Mammary epithelial cell (primary cell): ENCODE data around the gene CCP110.

Experiments
- EZH2 ChIP-seq: IDR thresholded peaks from 2 replicates; pipeline ENCODE4 v1.6.1; 2012; ENCODE audit warnings: low read length, inconsistent platforms, borderline replicate concordance
- TF ChIP-seq, protein P1 (sequence below), 2 donors: IDR thresholded peaks in 1 of 2; conservative IDR thresholded peaks in 1 of 2; 2 replicates each; pipeline ENCODE4 v1.5.1; 2011 to 2012; ENCODE audit warnings: inconsistent platforms in 2 of 2, low read length in 2 of 2, mild to moderate bottlenecking in 2 of 2, control low read depth in 1 of 2, low read depth in 1 of 2; ENCODE audit not compliant: insufficient read depth in 1 of 2; ENCODE audit errors: extremely low read depth in 1 of 2

DNA sequence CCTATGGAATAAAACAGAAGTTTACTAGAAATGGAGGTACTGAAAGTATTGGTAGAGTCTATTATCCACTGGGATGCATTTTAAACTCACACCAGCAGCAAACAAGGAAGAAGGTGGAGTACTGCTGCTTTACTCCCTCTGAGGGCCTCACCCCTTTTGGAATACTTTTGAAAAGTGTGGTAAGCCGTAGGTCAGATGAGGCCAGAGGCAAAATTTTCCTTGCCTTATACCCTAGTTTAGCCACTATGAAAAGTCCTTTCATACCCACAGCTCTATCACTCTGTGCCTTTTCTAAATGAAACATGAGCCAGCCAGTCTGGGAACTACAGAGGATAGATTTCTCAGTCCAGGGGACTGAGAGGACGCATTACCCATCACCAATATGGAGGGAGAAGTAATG lies 15.9 kb upstream of the CCP110 start:
- TF ChIP-seq, protein P1, sequence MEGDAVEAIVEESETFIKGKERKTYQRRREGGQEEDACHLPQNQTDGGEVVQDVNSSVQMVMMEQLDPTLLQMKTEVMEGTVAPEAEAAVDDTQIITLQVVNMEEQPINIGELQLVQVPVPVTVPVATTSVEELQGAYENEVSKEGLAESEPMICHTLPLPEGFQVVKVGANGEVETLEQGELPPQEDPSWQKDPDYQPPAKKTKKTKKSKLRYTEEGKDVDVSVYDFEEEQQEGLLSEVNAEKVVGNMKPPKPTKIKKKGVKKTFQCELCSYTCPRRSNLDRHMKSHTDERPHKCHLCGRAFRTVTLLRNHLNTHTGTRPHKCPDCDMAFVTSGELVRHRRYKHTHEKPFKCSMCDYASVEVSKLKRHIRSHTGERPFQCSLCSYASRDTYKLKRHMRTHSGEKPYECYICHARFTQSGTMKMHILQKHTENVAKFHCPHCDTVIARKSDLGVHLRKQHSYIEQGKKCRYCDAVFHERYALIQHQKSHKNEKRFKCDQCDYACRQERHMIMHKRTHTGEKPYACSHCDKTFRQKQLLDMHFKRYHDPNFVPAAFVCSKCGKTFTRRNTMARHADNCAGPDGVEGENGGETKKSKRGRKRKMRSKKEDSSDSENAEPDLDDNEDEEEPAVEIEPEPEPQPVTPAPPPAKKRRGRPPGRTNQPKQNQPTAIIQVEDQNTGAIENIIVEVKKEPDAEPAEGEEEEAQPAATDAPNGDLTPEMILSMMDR (conservative IDR thresholded peaks at IDR 0.05 in 1 of 2, IDR thresholded peaks at IDR 0.05 in 1 of 2; ENCODE audit: extremely low read depth in 1 of 2, insufficient read depth in 1 of 2, low read depth in 1 of 2, low read length in 2 of 2) = no peak
- no peak for TF ChIP-seq EZH2
